ENCODE results near the gene COL23A1. TPM values are rescaled to one million over a fixed set of nuclear protein-coding genes. Genes with fewer than 3 reads are reported as not detected.

COL23A1 gene
- total and polyA plus RNA-seq, 2 experiments from 2014 or later = 4.8 to 8.2 TPM

DNA sequence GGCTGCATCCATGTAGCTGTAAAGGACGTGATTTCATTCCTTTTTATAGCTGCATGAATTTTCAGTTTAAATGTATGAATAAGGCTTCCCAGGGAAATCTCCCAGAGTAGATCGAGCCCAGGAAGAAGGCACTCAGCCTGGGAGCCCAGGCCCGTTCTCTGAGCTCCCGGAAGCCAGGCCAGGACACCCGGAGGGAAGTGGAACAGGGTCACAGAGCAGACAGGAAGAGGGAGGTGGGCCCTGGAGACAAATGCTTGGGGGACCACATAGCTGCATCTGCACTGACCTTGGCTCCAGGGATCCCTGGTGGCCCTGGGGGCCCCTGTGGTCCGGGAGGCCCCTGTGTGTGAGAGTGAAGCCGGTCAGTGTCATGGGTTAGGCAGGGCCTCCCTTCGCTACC lies 337.9 kb downstream of the COL23A1 start:
- ATAC-seq (no peak), DNase-seq (ENCODE audit: low spot score) (no peak)
- Histone ChIP-seq H4K20me1 (replicated peaks; ENCODE audit: insufficient read depth) (no peaks in the 10 kb centered on the region), H3K27me3 (ENCODE audit: insufficient read depth) (no peaks in the 10 kb centered on the region), H3F3A (replicated peaks; ENCODE audit: low read depth) (no peaks in the 10 kb centered on the region), H3K79me2 (replicated peaks; ENCODE audit: insufficient read depth) (no peaks in the 10 kb centered on the region), H3K36me3 (ENCODE audit: insufficient read depth) (no peaks in the 10 kb centered on the region), H3K4me2 (no peak overlapping the region), H2AFZ (no peak overlapping the region), H3K4me3 (no peak overlapping the region), H3K27ac (ENCODE audit: low read depth) (no peak overlapping the region), H3K4me1 (ENCODE audit: insufficient read depth) (no peaks in the 10 kb centered on the region), H3K9me2 (ENCODE audit: insufficient read depth) (no peaks in the 10 kb centered on the region)
- Mint-ChIP-seq H3K36me3 (ENCODE audit: low read depth) (no peaks in the 10 kb centered on the region), H3K4me3 (no peak overlapping the region), H3K4me1 (peaks cover 13% of the 10 kb centered on the region), H3K27ac (no peak overlapping the region), H3K27me3 (ENCODE audit: insufficient read depth, low read depth, poor library complexity) (peaks cover 7% of the 10 kb centered on the region), H3K9me3 (no peaks in the 10 kb centered on the region)
- TF ChIP-seq, protein P1, sequence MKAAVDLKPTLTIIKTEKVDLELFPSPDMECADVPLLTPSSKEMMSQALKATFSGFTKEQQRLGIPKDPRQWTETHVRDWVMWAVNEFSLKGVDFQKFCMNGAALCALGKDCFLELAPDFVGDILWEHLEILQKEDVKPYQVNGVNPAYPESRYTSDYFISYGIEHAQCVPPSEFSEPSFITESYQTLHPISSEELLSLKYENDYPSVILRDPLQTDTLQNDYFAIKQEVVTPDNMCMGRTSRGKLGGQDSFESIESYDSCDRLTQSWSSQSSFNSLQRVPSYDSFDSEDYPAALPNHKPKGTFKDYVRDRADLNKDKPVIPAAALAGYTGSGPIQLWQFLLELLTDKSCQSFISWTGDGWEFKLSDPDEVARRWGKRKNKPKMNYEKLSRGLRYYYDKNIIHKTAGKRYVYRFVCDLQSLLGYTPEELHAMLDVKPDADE (IDR thresholded peaks at IDR 0.05) = no peak
- TF ChIP-seq ZNF114 (CRISPR knock-in tag; IDR thresholded peaks at IDR 0.05) = no peak
- no peak for TF ChIP-seq EZH2phosphoT487 (IDR thresholded peaks at IDR 0.05; ENCODE audit: unreplicated experiment)
- TF ChIP-seq NANOG (IDR thresholded peaks at IDR 0.05; ENCODE audit: borderline replicate concordance) = no peak
- no peak for TF ChIP-seq JUNB (IDR thresholded peaks at IDR 0.05; ENCODE audit: unreplicated experiment)
- TF ChIP-seq STAT1 (IDR thresholded peaks at IDR 0.05; ENCODE audit: unreplicated experiment) = no peak
- TF ChIP-seq CREB1 (CRISPR knock-in tag; IDR thresholded peaks at IDR 0.05; ENCODE audit: low read depth) = no peak
- TF ChIP-seq POLR2AphosphoS5 (IDR thresholded peaks at IDR 0.05; ENCODE audit: low read depth) = no peak
- TF ChIP-seq EZH2 (IDR thresholded peaks at IDR 0.05; ENCODE audit: low read depth, unreplicated experiment) = no peak
- TF ChIP-seq, protein P2, sequence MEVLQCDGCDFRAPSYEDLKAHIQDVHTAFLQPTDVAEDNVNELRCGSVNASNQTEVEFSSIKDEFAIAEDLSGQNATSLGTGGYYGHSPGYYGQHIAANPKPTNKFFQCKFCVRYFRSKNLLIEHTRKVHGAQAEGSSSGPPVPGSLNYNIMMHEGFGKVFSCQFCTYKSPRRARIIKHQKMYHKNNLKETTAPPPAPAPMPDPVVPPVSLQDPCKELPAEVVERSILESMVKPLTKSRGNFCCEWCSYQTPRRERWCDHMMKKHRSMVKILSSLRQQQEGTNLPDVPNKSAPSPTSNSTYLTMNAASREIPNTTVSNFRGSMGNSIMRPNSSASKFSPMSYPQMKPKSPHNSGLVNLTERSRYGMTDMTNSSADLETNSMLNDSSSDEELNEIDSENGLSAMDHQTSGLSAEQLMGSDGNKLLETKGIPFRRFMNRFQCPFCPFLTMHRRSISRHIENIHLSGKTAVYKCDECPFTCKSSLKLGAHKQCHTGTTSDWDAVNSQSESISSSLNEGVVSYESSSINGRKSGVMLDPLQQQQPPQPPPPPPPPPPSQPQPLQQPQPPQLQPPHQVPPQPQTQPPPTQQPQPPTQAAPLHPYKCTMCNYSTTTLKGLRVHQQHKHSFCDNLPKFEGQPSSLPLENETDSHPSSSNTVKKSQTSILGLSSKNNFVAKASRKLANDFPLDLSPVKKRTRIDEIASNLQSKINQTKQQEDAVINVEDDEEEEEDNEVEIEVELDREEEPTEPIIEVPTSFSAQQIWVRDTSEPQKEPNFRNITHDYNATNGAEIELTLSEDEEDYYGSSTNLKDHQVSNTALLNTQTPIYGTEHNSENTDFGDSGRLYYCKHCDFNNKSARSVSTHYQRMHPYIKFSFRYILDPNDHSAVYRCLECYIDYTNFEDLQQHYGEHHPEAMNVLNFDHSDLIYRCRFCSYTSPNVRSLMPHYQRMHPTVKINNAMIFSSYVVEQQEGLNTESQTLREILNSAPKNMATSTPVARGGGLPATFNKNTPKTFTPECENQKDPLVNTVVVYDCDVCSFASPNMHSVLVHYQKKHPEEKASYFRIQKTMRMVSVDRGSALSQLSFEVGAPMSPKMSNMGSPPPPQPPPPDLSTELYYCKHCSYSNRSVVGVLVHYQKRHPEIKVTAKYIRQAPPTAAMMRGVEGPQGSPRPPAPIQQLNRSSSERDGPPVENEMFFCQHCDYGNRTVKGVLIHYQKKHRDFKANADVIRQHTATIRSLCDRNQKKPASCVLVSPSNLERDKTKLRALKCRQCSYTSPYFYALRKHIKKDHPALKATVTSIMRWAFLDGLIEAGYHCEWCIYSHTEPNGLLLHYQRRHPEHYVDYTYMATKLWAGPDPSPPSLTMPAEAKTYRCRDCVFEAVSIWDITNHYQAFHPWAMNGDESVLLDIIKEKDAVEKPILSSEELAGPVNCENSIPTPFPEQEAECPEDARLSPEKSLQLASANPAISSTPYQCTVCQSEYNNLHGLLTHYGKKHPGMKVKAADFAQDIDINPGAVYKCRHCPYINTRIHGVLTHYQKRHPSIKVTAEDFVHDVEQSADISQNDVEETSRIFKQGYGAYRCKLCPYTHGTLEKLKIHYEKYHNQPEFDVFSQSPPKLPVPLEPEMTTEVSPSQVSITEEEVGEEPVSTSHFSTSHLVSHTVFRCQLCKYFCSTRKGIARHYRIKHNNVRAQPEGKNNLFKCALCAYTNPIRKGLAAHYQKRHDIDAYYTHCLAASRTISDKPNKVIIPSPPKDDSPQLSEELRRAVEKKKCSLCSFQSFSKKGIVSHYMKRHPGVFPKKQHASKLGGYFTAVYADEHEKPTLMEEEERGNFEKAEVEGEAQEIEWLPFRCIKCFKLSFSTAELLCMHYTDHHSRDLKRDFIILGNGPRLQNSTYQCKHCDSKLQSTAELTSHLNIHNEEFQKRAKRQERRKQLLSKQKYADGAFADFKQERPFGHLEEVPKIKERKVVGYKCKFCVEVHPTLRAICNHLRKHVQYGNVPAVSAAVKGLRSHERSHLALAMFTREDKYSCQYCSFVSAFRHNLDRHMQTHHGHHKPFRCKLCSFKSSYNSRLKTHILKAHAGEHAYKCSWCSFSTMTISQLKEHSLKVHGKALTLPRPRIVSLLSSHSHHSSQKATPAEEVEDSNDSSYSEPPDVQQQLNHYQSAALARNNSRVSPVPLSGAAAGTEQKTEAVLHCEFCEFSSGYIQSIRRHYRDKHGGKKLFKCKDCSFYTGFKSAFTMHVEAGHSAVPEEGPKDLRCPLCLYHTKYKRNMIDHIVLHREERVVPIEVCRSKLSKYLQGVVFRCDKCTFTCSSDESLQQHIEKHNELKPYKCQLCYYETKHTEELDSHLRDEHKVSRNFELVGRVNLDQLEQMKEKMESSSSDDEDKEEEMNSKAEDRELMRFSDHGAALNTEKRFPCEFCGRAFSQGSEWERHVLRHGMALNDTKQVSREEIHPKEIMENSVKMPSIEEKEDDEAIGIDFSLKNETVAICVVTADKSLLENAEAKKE (CRISPR knock-in tag; IDR thresholded peaks at IDR 0.05) = no peak
- TF ChIP-seq, protein P3, sequence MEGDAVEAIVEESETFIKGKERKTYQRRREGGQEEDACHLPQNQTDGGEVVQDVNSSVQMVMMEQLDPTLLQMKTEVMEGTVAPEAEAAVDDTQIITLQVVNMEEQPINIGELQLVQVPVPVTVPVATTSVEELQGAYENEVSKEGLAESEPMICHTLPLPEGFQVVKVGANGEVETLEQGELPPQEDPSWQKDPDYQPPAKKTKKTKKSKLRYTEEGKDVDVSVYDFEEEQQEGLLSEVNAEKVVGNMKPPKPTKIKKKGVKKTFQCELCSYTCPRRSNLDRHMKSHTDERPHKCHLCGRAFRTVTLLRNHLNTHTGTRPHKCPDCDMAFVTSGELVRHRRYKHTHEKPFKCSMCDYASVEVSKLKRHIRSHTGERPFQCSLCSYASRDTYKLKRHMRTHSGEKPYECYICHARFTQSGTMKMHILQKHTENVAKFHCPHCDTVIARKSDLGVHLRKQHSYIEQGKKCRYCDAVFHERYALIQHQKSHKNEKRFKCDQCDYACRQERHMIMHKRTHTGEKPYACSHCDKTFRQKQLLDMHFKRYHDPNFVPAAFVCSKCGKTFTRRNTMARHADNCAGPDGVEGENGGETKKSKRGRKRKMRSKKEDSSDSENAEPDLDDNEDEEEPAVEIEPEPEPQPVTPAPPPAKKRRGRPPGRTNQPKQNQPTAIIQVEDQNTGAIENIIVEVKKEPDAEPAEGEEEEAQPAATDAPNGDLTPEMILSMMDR (conservative IDR thresholded peaks at IDR 0.05; ENCODE audit: low read depth in 2 of 2) = no peak
- no peak for TF ChIP-seq ZNF331 (CRISPR knock-in tag; IDR thresholded peaks at IDR 0.05; ENCODE audit: low read depth)
- TF ChIP-seq, protein P4, sequence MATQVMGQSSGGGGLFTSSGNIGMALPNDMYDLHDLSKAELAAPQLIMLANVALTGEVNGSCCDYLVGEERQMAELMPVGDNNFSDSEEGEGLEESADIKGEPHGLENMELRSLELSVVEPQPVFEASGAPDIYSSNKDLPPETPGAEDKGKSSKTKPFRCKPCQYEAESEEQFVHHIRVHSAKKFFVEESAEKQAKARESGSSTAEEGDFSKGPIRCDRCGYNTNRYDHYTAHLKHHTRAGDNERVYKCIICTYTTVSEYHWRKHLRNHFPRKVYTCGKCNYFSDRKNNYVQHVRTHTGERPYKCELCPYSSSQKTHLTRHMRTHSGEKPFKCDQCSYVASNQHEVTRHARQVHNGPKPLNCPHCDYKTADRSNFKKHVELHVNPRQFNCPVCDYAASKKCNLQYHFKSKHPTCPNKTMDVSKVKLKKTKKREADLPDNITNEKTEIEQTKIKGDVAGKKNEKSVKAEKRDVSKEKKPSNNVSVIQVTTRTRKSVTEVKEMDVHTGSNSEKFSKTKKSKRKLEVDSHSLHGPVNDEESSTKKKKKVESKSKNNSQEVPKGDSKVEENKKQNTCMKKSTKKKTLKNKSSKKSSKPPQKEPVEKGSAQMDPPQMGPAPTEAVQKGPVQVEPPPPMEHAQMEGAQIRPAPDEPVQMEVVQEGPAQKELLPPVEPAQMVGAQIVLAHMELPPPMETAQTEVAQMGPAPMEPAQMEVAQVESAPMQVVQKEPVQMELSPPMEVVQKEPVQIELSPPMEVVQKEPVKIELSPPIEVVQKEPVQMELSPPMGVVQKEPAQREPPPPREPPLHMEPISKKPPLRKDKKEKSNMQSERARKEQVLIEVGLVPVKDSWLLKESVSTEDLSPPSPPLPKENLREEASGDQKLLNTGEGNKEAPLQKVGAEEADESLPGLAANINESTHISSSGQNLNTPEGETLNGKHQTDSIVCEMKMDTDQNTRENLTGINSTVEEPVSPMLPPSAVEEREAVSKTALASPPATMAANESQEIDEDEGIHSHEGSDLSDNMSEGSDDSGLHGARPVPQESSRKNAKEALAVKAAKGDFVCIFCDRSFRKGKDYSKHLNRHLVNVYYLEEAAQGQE (IDR thresholded peaks at IDR 0.05; ENCODE audit: unreplicated experiment) = no peak

All from GM23338 (cell line).